Heart left ventricle (tissue), 16 donors: ENCODE results near the gene CPNE2. TPM values are rescaled to one million over a fixed set of nuclear protein-coding genes. Genes with fewer than 3 reads are reported as not detected.

Experiments used
- ATAC-seq, 4 donors: fragments of 200-7000 bp; cut with Tn5 transposase; one replicate each; pipeline ENCODE4 v1.9.1; 2020 to 2022; ENCODE audit warnings: moderate library complexity in 4 of 4, mild to moderate bottlenecking in 3 of 4, moderate number of reproducible peaks in 1 of 4
- DNase-seq, 5 donors: peaks; one replicate each; pipeline ENCODE4 v3.0.0-alpha.2; 2020
- H3K27ac ChIP-seq, 12 donors: fragments of 200-600 bp; sonication (generic) in 4 of 12; one replicate each; pipeline versions ENCODE4 v1.5.0 to v1.8.0; 2016 to 2022; ENCODE audit warnings: mild to moderate bottlenecking in 2 of 12
- H3K27me3 ChIP-seq, 9 donors: fragments of 200-600 bp; sonication (generic) in 2 of 9; one replicate each; pipeline versions ENCODE4 v1.5.1 to v1.8.0; 2016 to 2022; ENCODE audit warnings: mild to moderate bottlenecking in 3 of 9
- H3K36me3 ChIP-seq, 9 donors: fragments of 200-600 bp; sonication (generic) in 2 of 9; one replicate each; pipeline versions ENCODE4 v1.5.0 to v1.8.0; 2018 to 2022; ENCODE audit warnings: mild to moderate bottlenecking in 2 of 9
- H3K4me1 ChIP-seq, 12 donors: fragments of 200-600 bp; sonication (generic) in 4 of 12; one replicate each; pipeline versions ENCODE4 v1.5.0 to v1.8.0; 2016 to 2022; ENCODE audit warnings: mild to moderate bottlenecking in 3 of 12
- H3K4me3 ChIP-seq, 12 donors: fragments of 200-600 bp; sonication (generic) in 4 of 12; one replicate each; pipeline versions ENCODE4 v1.5.0 to v1.8.0; 2017 to 2022; ENCODE audit warnings: mild to moderate bottlenecking in 9 of 12, moderate library complexity in 4 of 12
- H3K9me3 ChIP-seq, 12 donors: fragments of 200-600 bp; sonication (generic) in 4 of 12; one replicate each; pipeline versions ENCODE4 v1.5.0 to v1.8.0; 2016 to 2022; ENCODE audit warnings: mild to moderate bottlenecking in 1 of 12
- POLR2A ChIP-seq, 2 donors: fragments of 450-650 bp; IDR thresholded peaks; one replicate each; pipeline ENCODE4 v1.6.1; 2017; ENCODE audit warnings: antibody characterized with exemption in 2 of 2, mild to moderate bottlenecking in 2 of 2, moderate library complexity in 2 of 2
- WGBS, 4 donors: extraction: QIAGEN DNeasy Blood & Tissue Kit in 2 of 4; methylation state at CpG; one replicate each; pipeline versions ENCODE4 v1.1.5 to v1.1.7; 2013 to 2018; 5-methylcytosine and 5-hydroxymethylcytosine counted together
- intact Hi-C, 10 donors: fragments of 100-400 bp; cut with DNase I; formaldehyde crosslinking; loops; one replicate each; pipeline versions ENCODE4 v1.11.1 to v1.14.2; 2022
- polyA plus RNA-seq, 2 donors: library from polyadenylated mRNA; stranded (reverse); fragments of 200-250 nt; gene quantifications; one replicate each; pipeline ENCODE4 v1.2.3, GENCODE V29; 2013
- total RNA-seq, 9 donors: library from RNA; depleted of rRNA in 2 of 9; stranded (reverse); fragments of >200 nt in 2 of 9; fragmentation: NEBNext Ultra II Directional in 3 of 9; extraction: Animal tissue kit (Norgen Biotek cat#: 25700) in 3 of 9; gene quantifications; one replicate each; pipeline versions ENCODE4 v1.1.0 to v1.2.4, GENCODE V29; 2016 to 2023
- TF ChIP-seq, protein P1 (sequence below), 12 donors: fragments of 200-600 bp; sonication (generic) in 4 of 12; IDR thresholded peaks; one replicate each; pipeline versions ENCODE4 v1.5.0 to v1.8.0; 2018 to 2022; ENCODE audit warnings: antibody characterized with exemption in 12 of 12, mild to moderate bottlenecking in 5 of 12
- donor health status: ischemic (EF 13 %, LVEDD 7.1; RV severe dilation, severe dysfunction).
- donor health status: healthy with polysubstance abuse.
- donor health status: DM: no; HTN: yes; CAD: no.
- donor health status: DM: no; HTN: no; CAD: no.
- donor health status: ischemic (EF 25% LVEDD 6.9; RV normal size, moderate dysfunction).
- donor health status: ischemic (EF 25% LVEDD 5.7; RV mildly dilated, moderate dysfunction).
- donor health status: healthy.
- donor health status: DM: yes; HTN: yes; CAD: no.
- donor health status: ischemic (EF 35%, LVEDD 5.7; RV mildly dilated, moderate dysfunction).
- donor health status: nonischemic (EF 11% LVEDD 7.7; RV severe dilation, severe dysfunction).
- donor health status: DM: yes; HTN: yes; CAD: no.
- donor health status: PGD.
- donor health status: ischemic (EF 29% LVEDD 5.4; RV normal size, mild dysfunction).
- donor health status: nonischemic (EF 23%, LVEDD 6.1; RV moderate dilation, normal function).

CPNE2 gene
- total and polyA plus RNA-seq, 11 donors = 7.2 to 23.6 (median 14.0) TPM

DNA sequence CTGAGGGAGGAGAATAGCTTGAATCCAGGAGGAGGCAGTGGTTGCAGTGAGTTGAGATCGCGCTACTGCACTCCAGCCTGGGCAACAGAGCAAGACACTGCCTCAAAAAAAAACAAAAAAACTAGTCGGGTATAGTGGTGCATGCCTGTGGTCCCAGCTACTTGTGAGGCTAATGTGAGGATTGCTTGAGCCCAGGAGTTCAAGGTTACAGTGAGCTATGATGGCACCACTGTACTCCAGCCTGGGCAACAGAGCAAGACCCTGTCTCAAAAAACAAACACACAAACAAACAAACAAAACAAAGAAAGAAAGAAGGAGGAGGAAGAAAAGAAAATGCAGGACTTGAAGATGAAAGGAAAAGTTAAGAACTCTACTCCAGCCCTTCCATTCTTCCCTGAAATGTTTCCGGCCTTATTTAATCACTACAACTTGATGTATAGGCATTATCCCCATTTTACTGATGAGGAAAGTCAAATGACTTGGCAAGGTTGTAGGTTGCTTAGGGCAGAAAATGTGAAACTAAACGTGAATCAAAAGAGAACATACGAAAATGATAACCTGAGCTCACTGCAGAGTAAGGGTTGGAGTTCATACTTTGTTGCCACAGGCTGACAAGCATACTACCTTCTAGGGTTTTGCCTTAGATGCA is 63.4 kb downstream of the CPNE2 start:
- intact Hi-C loops = loop anchor here in 2 of 10 donors (5.0 to 10.0 kb wide), 2 partner anchors 49 to 211 kb away; no protein-coding TSS in a partner anchor
- peaks cover 0 to 21% (median 0%) of the 10 kb centered on the region in 12 donors for H3K4me1 ChIP-seq
- no peak overlapping the region for H3K27ac ChIP-seq
- H3K27me3 ChIP-seq = no peaks in the 10 kb centered on the region
- WGBS, 4 donors = 88 to 91% (median 90%) methylated on average over 6 of the region's 6 CpGs
- no peak overlapping the region for H3K4me3 ChIP-seq
- TF ChIP-seq, protein P1, sequence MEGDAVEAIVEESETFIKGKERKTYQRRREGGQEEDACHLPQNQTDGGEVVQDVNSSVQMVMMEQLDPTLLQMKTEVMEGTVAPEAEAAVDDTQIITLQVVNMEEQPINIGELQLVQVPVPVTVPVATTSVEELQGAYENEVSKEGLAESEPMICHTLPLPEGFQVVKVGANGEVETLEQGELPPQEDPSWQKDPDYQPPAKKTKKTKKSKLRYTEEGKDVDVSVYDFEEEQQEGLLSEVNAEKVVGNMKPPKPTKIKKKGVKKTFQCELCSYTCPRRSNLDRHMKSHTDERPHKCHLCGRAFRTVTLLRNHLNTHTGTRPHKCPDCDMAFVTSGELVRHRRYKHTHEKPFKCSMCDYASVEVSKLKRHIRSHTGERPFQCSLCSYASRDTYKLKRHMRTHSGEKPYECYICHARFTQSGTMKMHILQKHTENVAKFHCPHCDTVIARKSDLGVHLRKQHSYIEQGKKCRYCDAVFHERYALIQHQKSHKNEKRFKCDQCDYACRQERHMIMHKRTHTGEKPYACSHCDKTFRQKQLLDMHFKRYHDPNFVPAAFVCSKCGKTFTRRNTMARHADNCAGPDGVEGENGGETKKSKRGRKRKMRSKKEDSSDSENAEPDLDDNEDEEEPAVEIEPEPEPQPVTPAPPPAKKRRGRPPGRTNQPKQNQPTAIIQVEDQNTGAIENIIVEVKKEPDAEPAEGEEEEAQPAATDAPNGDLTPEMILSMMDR (IDR thresholded peaks at IDR 0.05) = no peak
- TF ChIP-seq POLR2A (IDR thresholded peaks at IDR 0.05) = no peak
- no peak for DNase-seq
- H3K36me3 ChIP-seq = peaks cover 0 to 88% (median 77%) of the 10 kb centered on the region in 9 donors
- H3K9me3 ChIP-seq = no peaks in the 10 kb centered on the region
- no peak for ATAC-seq

DNA sequence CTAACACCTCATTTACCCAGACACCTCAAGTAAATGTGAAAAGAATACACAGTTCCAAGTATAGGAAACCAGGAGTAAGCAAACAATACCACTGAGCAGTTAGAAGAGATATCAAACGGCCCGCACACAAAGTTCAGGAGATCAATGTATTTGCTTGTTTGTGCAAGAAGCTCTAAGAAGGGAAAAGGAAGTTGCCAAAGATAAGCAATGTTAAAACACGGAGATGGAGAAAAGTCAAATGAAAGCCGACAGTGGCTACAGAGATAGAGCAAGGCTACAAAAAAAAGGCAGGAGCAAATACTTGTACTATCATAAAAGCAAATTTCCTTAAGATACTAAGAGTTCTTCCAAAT is 63.9 kb downstream of the CPNE2 start:
- intact Hi-C loops = loop anchor here in 2 of 10 donors (5.0 to 10.0 kb wide), 2 partner anchors 49 to 212 kb away; no protein-coding TSS in a partner anchor
- peaks cover 0 to 19% (median 0%) of the 10 kb centered on the region in 12 donors for H3K4me1 ChIP-seq
- H3K27me3 ChIP-seq = no peaks in the 10 kb centered on the region
- no peak overlapping the region for H3K27ac ChIP-seq
- ATAC-seq (no peak), DNase-seq (no peak)
- TF ChIP-seq, protein P1 (IDR thresholded peaks at IDR 0.05) = no peak
- TF ChIP-seq POLR2A (IDR thresholded peaks at IDR 0.05) = no peak
- H3K4me3 ChIP-seq = no peak overlapping the region
- peaks cover 0 to 93% (median 77%) of the 10 kb centered on the region in 9 donors for H3K36me3 ChIP-seq
- WGBS, 4 donors = 62 to 82% (median 74%) methylated on average over 4 of the region's 4 CpGs
- no peaks in the 10 kb centered on the region for H3K9me3 ChIP-seq

DNA sequence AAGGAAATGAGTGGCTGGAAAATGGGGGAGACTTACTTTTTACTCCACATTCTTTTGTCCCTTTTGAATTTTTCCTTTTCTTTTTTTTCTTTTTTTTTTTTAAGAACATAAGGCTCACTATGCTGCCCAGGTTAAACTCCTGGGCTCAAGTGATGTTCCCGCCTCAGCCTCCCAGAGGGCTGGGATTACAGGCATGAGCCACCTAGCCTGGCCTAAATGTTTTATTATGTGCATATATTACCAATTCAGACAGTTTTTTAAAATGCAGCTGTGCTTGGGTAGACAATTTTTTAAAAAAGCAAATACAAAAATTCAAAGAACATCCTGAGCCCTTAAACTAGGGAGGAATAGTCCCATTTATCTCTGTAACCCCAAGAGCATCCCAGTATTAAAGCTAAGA is 65.2 kb downstream of the CPNE2 start:
- H3K9me3 ChIP-seq = no peaks in the 10 kb centered on the region
- intact Hi-C loops = loop anchor here in 2 of 10 donors (5.0 to 10.0 kb wide), 2 partner anchors 50 to 213 kb away; no protein-coding TSS in a partner anchor
- no peak for ATAC-seq
- TF ChIP-seq, protein P1 (IDR thresholded peaks at IDR 0.05) = no peak
- TF ChIP-seq POLR2A (IDR thresholded peaks at IDR 0.05) = no peak
- no peak overlapping the region for H3K4me3 ChIP-seq
- DNase-seq = no peak
- H3K27ac ChIP-seq = no peak overlapping the region
- WGBS, 4 donors = 93 to 100% (median 99%) methylated on average over 1 of the region's 1 CpG
- H3K27me3 ChIP-seq = no peaks in the 10 kb centered on the region
- peaks cover 0 to 95% (median 81%) of the 10 kb centered on the region in 9 donors for H3K36me3 ChIP-seq
- H3K4me1 ChIP-seq = peaks cover 0 to 10% (median 0%) of the 10 kb centered on the region in 12 donors

DNA sequence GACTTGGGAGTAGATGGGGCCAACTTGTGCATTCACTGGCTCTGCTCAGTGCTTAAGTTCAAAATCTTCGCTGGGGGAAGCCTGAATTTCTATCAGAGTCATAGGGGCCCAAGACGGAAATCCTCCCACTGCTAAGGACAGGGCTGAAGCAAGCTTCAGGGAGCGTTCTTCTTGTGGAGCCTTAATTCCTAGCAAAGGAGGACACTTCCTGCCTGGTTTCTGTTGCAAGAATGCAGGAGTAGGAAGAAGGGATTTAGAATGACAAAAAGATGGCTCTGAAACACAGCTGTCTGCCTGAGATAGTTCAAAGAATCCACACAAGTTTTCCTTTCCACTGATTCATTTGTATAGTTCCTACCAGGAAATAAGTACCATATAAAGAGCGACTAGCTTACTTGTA is 67.1 kb downstream of the CPNE2 start:
- intact Hi-C loops = loop anchor here in 2 of 10 donors (5.0 to 10.0 kb wide), 2 partner anchors 52 to 215 kb away; no protein-coding TSS in a partner anchor
- DNase-seq = no peak
- Histone ChIP-seq H3K9me3 (no peaks in the 10 kb centered on the region), H3K27me3 (no peaks in the 10 kb centered on the region), H3K4me3 (no peak overlapping the region), H3K4me1 (peaks cover 0 to 10% (median 0%) of the 10 kb centered on the region in 12 donors), H3K36me3 (peaks cover 0 to 95% (median 81%) of the 10 kb centered on the region in 9 donors), H3K27ac (no peak overlapping the region)
- TF ChIP-seq, protein P1 (IDR thresholded peaks at IDR 0.05) = no peak
- TF ChIP-seq POLR2A (IDR thresholded peaks at IDR 0.05) = no peak
- ATAC-seq = no peak
- 64 to 76% (median 69%) methylated on average over 4 of the region's 4 CpGs for WGBS, 4 donors
